Kidney (tissue), 14 donors: ENCODE measurements around the gene SSBP4. TPM values are rescaled to one million over a fixed set of nuclear protein-coding genes. Genes with fewer than 3 reads are reported as not detected.

ENCODE experiments used
- DNase-seq, 5 donors: peaks; one replicate each; pipeline ENCODE4 v3.0.0-alpha.2; 2013 to 2020
- FAIRE-seq: peaks from 2 replicates; lab custom pipeline; 2012; peaks lifted over from hg19 to GRCh38; lab: Jason Lieb, UNC
- H3K27ac ChIP-seq, 2 donors: one replicate each; pipeline ENCODE4 v1.7.0; 2013; ENCODE audit warnings: low read depth in 2 of 2, low read length in 2 of 2, inconsistent platforms in 1 of 2
- H3K27me3 ChIP-seq: one replicate; pipeline ENCODE4 v1.7.1; 2013; ENCODE audit warnings: low read length, inconsistent platforms; ENCODE audit not compliant: control insufficient read depth, insufficient read depth
- H3K36me3 ChIP-seq, 3 donors: one replicate each; pipeline versions ENCODE4 v1.7.0 to v1.7.1; 2013; ENCODE audit warnings: low read length in 3 of 3, control low read depth in 1 of 3, inconsistent platforms in 1 of 3; ENCODE audit not compliant: insufficient read depth in 3 of 3, control insufficient read depth in 2 of 3
- H3K4me1 ChIP-seq, 3 donors: one replicate each; pipeline versions ENCODE4 v1.7.0 to v1.7.1; 2013; ENCODE audit warnings: low read length in 3 of 3, inconsistent platforms in 1 of 3, low read depth in 1 of 3; ENCODE audit not compliant: control insufficient read depth in 2 of 3, insufficient read depth in 2 of 3
- H3K4me3 ChIP-seq, 3 donors: one replicate each; pipeline versions ENCODE4 v1.7.0 to v1.8.1; 2013; ENCODE audit warnings: low read length in 3 of 3, control low read depth in 1 of 3, inconsistent platforms in 1 of 3
- H3K9ac ChIP-seq, 3 donors: one replicate each; pipeline versions ENCODE4 v1.7.0 to v1.7.1; 2013; ENCODE audit warnings: low read length in 3 of 3, control low read depth in 1 of 3, inconsistent platforms in 1 of 3
- H3K9me3 ChIP-seq, 3 donors: one replicate each; pipeline versions ENCODE4 v1.7.0 to v1.7.1; 2013; ENCODE audit warnings: low read length in 3 of 3, control low read depth in 1 of 3, inconsistent platforms in 1 of 3; ENCODE audit not compliant: control insufficient read depth in 2 of 3, insufficient read depth in 1 of 3
- CTCF ChIP-seq: IDR thresholded peaks from 3 replicates; pipeline ENCODE4 v1.5.1; 2012; ENCODE audit warnings: mild to moderate bottlenecking, moderate library complexity, borderline replicate concordance; ENCODE audit not compliant: insufficient read depth; ENCODE audit errors: extremely low read depth
- intact Hi-C: fragments of 100-400 bp; cut with DNase I; formaldehyde crosslinking; loops from one replicate; pipeline ENCODE4 v1.11.1; 2022
- polyA plus RNA-seq: library from polyadenylated mRNA; stranded (reverse); fragments of 350-450 nt; fragmentation: Illumina TruSeq; extraction: RNeasy Lipid Tissue Mini Kit (QIAGEN cat#74804); gene quantifications from one replicate; pipeline ENCODE4 v1.2.3, GENCODE V29; 2014; ENCODE audit warnings: low read depth, low replicate concordance; ENCODE audit not compliant: insufficient read depth
- total RNA-seq: library from RNA; stranded (reverse); fragmentation: NEBNext Ultra II Directional; extraction: Animal tissue kit (Norgen Biotek cat#: 25700); gene quantifications from one replicate; pipeline ENCODE4 v1.2.1, GENCODE V29; 2021
- donor health status: control.
- donor health status: control.
- donor health status: control.
- donor health status: control.
- donor health status: control.
- donor health status: DM: yes; HTN: yes; CAD: no.
- donor health status: Normal renal cell carcinoma (clear cell type).

The SSBP4 gene
- total and polyA plus RNA-seq, 2 donors from 2014 or later: 64.9 to 74.9 TPM

GRCh38 chr19:18432275-18433014, 13.2 kb downstream of the SSBP4 start:
- H3K27me3 ChIP-seq: no peaks in the 10 kb centered on the region
- no peak overlapping the region for H3K27ac ChIP-seq
- no peak for DNase-seq
- H3K36me3 ChIP-seq: no peaks in the 10 kb centered on the region
- H3K9ac ChIP-seq: peak overlapping the region in 1 of 3 donors; percentile 34
- H3K9me3 ChIP-seq: no peaks in the 10 kb centered on the region
- FAIRE-seq: no peak
- TF ChIP-seq CTCF: no peak
- H3K4me3 ChIP-seq: peak overlapping the region in 1 of 3 donors; percentile 37
- peaks cover 0 to 4% (median 0%) of the 10 kb centered on the region in 3 donors for H3K4me1 ChIP-seq
- intact Hi-C loops: no loop called here

- FAIRE-seq (no peak), DNase-seq (peak; percentile 79 to 92 (median 87))
- H3K4me1 ChIP-seq: peaks cover 0 to 5% (median 0%) of the 10 kb centered on the region in 3 donors
- intact Hi-C loops: no loop called here
- peak overlapping the region in 1 of 3 donors; percentile 34 for H3K9ac ChIP-seq
- no peak for TF ChIP-seq CTCF
- no peaks in the 10 kb centered on the region for H3K27me3 ChIP-seq
- no peaks in the 10 kb centered on the region for H3K9me3 ChIP-seq
- H3K36me3 ChIP-seq: no peaks in the 10 kb centered on the region
- peak overlapping the region in 1 of 3 donors; percentile 37 for H3K4me3 ChIP-seq
- H3K27ac ChIP-seq: peak overlapping the region; percentile 11 to 47
These were observed 14.0 kb downstream of the SSBP4 start for GRCh38 chr19:18433015-18433691.

GRCh38 chr19:18433735-18434398, 14.7 kb downstream of the SSBP4 start:
- Histone ChIP-seq H3K9me3 (no peaks in the 10 kb centered on the region), H3K36me3 (no peaks in the 10 kb centered on the region), H3K4me3 (no peak overlapping the region), H3K4me1 (peaks cover 0 to 9% (median 0%) of the 10 kb centered on the region in 3 donors), H3K9ac (no peak overlapping the region), H3K27me3 (no peaks in the 10 kb centered on the region), H3K27ac (peak overlapping the region in 1 of 2 donors; percentile 28)
- no peak for TF ChIP-seq CTCF
- intact Hi-C loops: no loop called here
- peak; percentile 70 to 90 (median 81) for DNase-seq
- no peak for FAIRE-seq
